Activated CD4-positive, alpha-beta T cell treated with anti-CD3 and anti-CD28 coated beads, Interleukin-10, Interleukin-2, amounts not matched to agents 100 ng/mL and 50 ng/mL, durations not matched to agents 16 hours and 8 hours (primary cell): ENCODE measurements around the gene ACSM4.
"Not testable (repeated sequence)": the region's sequence is repeated elsewhere in the genome, so short reads cannot be mapped to it uniquely, and the experiment has no call there.

Experiments used
- DNase-seq: peaks from one replicate; pipeline ENCODE4 v3.0.0-alpha.2; 2020

The ACSM4 gene

GRCh38 chr12:7303772-7304171 lies at the start of gene ACSM4:
TSS of gene ACSM4 (plus strand) at chr12:7304072. CDS start at chr12:7304332, 260 bp downstream.
- no peak for DNase-seq

GRCh38 chr12:7259060-7259459 lies 44.8 kb upstream of the ACSM4 start:
- no peak for DNase-seq

GRCh38 chr12:7264538-7264937 lies 39.3 kb upstream of the ACSM4 start:
- DNase-seq, result no peak

GRCh38 chr12:7265251-7265650 lies 38.6 kb upstream of the ACSM4 start:
- DNase-seq, result no peak

GRCh38 chr12:7269273-7269672 lies 34.6 kb upstream of the ACSM4 start:
- DNase-seq, result no peak

GRCh38 chr12:7271893-7272514 lies 31.9 kb upstream of the ACSM4 start:
- DNase-seq, result no peak

- not testable (repeated sequence) for DNase-seq
These were observed 28.4 kb upstream of the ACSM4 start for GRCh38 chr12:7275482-7275881.

GRCh38 chr12:7282844-7283243 lies 21.0 kb upstream of the ACSM4 start:
- DNase-seq, result no peak

- no peak for DNase-seq
These were observed 14.1 kb upstream of the ACSM4 start for GRCh38 chr12:7289743-7290142.

GRCh38 chr12:7290588-7290987 lies 13.3 kb upstream of the ACSM4 start:
- DNase-seq, result not testable (repeated sequence)

- no peak for DNase-seq
These were observed 11.6 kb upstream of the ACSM4 start for GRCh38 chr12:7292300-7292699.

- DNase-seq, result no peak
These were observed 10.2 kb upstream of the ACSM4 start for GRCh38 chr12:7293670-7294069.

GRCh38 chr12:7295529-7295928 lies 8.3 kb upstream of the ACSM4 start:
- DNase-seq, result no peak

GRCh38 chr12:7297865-7298264 lies 6.0 kb upstream of the ACSM4 start:
- DNase-seq, result no peak

GRCh38 chr12:7302266-7302986 lies 1.4 kb upstream of the ACSM4 start:
- no peak for DNase-seq

GRCh38 chr12:7303230-7303629 lies 642 bp upstream of the ACSM4 start:
- DNase-seq, result no peak

GRCh38 chr12:7304456-7304855 lies 584 bp downstream of the ACSM4 start:
- DNase-seq, result no peak

- DNase-seq, result no peak
These were observed 6.2 kb downstream of the ACSM4 start for GRCh38 chr12:7310070-7310469.

GRCh38 chr12:7319930-7320329 lies 16.1 kb downstream of the ACSM4 start:
- no peak for DNase-seq

- DNase-seq, result no peak
These were observed 17.8 kb downstream of the ACSM4 start for GRCh38 chr12:7321624-7322023.

- no peak for DNase-seq
These were observed 18.7 kb downstream of the ACSM4 start for GRCh38 chr12:7322599-7322998.

- no peak for DNase-seq
These were observed 20.3 kb downstream of the ACSM4 start for GRCh38 chr12:7324176-7324575.

- no peak for DNase-seq
These were observed 24.0 kb downstream of the ACSM4 start for GRCh38 chr12:7327918-7328317.

- not testable (repeated sequence) for DNase-seq
These were observed 33.9 kb downstream of the ACSM4 start for GRCh38 chr12:7337790-7338189.

- no peak for DNase-seq
These were observed 35.8 kb downstream of the ACSM4 start for GRCh38 chr12:7339675-7340074.
